GM19467 (cell line): ENCODE data around the gene PARP4.
"Not testable (repeated sequence)": the region's sequence is repeated elsewhere in the genome, so short reads cannot be mapped to it uniquely, and the experiment has no call there.

ENCODE experiments used
- ATAC-seq: cut with Tn5 transposase; IDR thresholded peaks from one replicate; pipeline ENCODE4 v1.9.1; 2021; ENCODE audit warnings: mild to moderate bottlenecking, moderate library complexity; ENCODE audit not compliant: unreplicated experiment

Gene PARP4

DNA sequence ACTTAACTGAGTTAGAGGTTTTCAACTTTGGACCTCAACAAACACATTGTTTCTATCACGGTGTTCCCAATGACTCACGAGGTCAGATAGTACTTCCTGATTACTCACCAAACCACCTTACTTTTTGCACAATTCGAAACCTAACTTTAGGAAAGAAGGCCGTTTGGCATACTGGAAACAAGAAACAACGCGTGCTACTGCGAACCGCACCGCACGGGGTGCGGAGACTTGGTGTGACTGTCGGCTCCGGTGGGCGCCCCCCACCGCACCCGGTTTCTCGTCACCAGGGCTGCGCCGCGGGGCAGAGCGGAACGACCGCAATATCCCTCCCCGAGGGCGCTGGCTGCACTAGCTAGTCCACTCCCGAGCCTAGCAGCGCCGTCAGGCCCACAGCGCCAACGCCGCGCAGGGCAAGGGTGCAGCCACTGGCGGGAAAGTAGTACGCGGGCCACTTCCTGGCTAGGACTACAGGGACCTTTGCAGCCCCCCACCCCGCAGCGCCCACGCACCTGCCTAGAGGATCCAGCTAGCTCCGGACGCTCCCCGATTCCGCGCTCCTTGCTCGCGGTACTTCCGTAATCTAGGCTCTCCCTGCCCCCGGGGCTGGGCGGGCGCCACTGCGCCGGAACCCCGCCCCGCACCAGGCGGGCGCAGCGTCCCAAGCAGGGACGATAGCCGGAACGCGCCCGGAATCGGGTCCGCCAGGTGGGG lies at the start of gene PARP4:
TSS of gene PARP4 (minus strand) at position 582 of the 711 bp plus-strand sequence. CDS start 9,002 bp downstream, outside the sequence.
- peak; percentile 63 for ATAC-seq

DNA sequence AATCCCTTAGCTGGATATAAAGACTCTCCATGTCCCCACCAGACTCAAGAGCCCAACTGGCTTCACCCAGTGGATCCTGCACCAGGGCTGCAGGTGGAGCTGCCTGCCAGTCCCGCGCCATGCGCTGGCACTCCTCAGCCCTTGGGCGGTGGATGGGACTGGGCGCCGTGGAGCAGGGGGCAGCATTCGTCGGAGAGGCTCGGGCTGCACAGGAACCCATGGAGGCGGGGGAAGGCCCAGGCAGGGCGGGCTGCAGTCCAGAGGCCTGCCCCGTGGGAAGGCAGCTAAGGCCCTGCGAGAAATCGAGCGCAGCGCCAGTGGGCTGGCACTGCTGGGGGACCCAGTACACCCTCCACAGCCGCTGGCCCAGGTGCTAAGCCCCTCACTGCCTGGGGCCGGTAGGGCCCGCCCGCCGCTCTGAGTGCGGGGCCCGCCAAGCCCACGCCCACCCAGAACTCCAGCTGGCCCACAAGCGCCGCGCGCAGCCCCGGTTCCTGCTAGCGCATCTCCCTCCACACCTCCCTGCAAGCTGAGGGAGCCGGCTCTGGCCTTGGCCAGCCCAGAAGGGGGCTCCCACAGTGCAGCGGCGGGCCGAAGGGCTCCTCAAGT lies 48.1 kb upstream of the PARP4 start:
- ATAC-seq, result not testable (repeated sequence)

DNA sequence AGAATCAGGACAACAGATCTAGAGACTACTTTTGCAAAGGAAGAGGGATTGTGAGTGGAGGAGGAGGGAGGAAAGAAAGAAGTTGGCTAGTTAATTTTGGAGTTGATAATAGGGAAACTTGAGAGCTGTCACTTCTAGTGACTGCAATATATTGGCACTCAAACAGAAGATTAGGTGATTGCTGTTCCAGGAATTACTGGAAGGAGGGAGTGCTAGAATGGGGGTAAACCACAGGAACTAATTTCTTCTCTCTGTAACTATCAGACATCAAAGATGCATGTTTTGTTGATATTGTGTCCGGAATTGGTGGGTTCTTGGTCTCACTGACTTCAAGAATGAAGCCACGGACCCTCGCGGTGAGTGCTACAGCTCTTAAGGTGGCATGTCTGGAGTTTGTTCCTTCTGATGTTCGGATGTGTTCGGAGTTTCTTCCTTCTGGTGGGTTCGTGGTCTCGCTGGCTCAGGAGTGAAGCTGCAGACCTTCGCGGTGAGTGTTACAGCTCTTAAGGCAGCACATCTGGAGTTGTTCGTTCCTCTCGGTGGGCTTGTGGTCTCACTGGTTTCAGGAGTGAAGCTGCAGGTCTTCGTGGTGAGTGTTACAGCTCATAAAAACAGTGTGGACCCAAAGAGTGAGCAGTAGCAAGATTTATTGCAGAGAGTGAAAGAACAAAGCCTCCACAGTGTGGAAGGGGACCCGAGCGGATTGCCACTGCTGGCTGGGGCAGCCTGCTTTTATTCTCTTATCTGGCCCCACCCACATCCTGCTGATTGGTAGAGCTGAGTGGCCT lies 47.0 kb upstream of the PARP4 start:
- not testable (repeated sequence) for ATAC-seq

DNA sequence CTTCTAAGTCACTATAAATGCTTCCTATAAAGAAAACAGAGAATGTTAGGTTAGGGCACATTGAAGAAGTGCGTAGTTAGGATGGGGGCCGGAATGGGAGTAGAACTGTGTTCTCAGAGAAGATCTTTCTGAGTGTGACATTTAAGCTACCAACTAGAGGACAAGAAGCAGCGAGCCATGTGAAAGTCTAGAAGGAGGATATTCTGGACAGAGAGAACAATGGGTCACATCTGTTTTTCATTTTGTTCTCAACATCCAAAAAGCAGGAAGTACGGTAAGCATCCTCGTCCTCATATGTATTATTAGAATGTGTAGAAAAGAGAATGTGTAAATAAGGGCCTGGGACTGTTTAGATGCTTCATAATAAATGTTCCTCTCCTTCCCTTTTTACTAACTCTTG lies 44.5 kb upstream of the PARP4 start:
- ATAC-seq, result no peak

DNA sequence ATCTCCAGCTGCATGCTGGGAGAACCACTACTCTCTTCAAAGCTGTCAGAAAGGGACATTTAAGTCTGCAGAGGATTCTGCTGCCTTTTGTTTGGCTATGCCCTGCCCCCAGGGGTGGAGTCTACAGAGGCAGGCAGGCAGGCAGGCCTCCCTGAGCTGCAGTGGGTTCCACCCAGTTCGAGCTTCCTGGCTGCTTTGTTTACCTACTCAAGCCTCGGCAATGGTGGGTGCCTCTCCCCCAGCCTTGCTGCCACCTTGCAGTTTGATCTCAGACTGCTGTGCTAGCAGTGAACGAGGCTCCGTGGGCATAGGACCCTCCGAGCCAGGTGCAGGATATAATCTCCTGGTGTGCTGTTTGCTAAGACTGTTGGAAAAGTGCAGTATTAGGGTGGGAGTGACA lies 41.3 kb upstream of the PARP4 start:
- ATAC-seq, result not testable (repeated sequence)

DNA sequence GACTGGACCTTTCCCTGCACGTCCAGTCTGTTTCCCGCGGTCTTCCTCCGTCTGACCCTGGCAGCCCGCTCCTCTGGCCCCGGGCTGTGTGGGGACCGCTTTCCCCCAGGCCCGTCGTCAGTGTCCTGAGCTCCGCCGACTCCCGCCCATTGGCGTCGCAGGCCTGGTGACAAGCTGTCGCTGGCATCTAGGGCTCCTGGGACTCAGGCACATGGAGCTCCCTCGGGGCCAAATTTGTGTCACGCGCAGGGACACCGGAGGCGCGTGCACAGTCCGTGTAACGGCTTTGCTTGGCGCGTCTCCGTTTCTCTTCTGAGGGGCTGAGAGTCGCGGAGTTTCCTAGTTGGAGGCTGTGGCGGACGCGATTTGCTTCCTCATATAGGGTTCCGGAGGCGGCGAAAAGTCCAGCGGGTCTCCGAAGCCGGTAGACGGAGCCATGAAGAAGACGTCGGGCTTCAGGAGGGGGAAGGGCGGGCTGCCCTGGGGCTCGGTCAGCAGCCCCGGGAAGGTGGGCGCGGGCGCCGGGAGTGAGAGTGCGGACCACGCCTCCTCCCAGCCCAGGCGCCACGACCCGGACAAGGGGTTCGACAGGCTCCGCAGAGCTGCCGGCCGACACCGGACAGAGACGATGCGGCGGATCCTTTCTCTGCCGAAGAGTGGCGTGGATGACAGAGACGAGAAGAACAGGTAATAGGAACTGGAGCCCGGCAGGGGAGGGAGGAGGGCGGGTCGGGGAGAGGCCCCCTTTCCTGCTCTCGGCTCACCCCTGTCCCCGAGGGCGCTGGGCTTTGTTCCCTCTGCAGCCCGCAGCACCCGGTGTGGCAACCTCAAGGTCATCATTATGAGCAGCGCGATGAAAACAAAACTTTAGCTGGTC lies 29.1 kb upstream of the PARP4 start:
- not testable (repeated sequence) for ATAC-seq

DNA sequence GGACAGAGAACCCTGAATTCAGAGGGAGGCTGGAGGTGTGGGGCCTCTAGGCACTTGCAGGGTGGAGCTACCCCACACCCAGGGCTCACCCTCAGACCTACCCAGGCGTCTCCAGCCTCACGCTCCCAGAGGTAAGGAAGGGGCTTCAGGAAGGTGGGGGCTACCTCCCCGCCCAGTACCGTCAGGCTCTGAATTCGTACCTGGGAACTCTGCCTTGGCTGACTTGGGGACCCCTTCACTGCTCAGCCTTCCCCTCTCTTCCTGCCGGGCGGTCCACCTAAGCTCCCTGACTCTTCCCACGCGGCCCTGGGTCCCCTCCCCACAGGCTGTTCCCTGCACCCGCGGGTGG lies 28.5 kb upstream of the PARP4 start:
- ATAC-seq, result no peak

DNA sequence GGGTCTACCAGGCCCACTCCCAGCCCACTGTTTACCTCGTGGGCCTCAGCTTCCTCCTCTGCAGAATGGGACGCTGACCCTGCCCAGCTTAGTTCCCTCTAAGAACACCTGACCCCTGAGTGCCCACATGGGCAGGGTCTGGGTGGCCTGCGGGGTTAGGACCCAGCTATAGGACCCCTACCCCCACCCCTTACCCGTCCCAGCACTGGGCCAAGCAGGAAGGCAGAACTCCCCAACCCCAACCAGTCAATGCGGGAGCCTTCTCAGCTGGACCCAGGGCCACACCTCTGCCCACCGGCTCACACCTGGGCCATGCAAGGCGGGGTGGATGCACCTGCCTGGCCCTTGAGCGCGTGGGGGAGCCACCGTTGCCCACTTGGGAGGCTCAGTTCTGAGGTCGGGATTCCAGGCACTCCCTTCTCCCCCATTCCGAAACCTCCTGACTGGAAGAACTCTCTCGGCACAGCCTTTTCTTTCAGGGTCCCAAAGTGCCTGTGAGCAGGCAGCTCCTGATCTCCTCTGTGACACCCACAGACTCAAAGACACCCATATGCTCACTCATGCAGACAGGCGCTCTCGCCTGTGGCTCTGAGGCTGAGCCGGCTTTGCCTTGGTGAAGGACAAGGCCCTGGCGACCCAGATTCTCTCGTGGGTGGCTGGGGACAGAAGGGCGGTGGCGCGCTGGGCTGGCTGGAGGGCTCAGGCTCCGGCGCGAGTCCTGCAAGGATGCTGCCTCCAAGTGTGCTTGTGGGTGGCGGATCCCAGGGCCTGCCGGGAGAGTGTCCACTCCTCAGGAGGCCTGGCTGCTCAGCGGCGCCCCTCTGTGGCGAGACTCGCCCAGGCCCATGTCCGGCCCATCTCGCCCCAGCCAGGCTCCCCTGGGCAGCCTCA lies 27.9 kb upstream of the PARP4 start:
- ATAC-seq, result no peak

DNA sequence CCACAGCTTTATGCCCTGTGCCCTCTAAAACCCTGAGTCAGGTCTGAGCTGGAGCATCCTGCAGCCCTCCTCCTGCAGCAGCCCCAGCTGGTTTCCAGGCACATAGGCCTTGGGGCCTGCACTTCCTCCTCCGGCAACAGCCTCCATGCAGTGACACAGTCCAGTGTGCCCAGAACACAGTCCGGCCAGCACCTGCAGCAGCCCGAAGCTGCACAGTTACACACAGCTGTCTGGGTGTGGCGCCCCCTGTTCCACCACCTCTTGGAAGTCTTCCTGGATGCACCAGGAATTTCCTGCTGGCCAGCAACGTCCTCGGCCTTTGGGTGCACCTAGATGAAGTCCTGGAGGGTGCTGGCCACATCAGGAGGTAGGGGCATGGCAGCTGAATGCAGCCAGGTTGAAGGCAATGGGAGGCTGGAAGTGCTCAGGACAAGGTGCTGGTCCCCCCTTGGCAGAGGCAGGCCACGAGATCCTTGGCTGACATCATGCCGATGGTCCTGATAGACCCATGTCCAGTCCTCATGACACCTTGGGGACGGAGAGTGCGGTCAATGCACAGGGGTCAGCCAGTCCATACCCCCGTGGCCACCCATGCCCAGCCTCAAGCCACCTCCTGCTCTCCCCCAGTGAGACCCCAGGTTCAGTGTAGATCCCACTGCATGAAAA lies 27.1 kb upstream of the PARP4 start:
- ATAC-seq, result no peak

DNA sequence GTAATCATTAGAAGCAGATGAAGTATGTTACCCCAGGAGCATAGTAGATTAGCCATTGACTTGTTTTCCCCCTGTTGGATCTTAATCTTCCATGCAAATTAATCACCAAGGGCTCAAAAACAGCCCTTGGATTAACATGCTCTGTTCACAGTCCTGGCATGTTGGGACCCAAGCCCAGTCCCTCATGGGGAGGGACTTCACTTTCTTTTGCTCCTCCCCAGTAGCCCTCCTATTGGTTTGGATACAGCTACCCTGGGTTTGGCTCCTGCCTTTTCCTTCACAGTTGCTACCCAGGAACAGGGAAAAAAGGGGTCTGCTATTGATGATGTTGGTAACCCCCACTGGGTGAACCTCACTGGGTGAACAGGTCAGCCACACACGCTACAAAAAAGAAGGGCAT lies 16.9 kb upstream of the PARP4 start:
- no peak for ATAC-seq

DNA sequence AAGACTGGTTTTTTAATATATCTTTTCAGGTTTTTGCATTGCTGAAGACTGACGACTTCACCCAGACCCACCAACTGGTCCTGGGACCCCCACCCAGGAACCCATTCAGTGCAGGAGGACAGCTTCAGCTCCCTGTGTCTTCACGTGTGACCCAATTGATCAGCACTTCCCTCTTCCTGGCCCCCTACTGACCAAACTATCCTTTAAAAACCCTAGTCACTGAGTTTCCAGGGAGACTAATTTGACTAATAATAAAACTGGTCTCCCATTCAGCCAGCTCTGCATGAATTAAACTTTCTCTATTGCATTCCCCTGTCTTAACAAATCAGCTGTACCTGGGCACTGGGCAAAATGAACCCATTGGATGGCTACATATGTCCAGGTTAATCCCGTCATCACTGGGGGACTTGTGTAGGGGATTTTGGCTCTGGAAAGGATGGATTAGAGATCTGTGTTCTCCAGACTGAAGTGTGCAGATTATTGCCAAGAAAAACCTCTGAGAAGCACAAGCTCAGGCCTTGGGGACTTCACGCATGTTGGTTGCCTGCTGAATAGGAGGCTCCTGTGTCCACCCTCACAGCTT lies 16.3 kb upstream of the PARP4 start:
- no peak for ATAC-seq

DNA sequence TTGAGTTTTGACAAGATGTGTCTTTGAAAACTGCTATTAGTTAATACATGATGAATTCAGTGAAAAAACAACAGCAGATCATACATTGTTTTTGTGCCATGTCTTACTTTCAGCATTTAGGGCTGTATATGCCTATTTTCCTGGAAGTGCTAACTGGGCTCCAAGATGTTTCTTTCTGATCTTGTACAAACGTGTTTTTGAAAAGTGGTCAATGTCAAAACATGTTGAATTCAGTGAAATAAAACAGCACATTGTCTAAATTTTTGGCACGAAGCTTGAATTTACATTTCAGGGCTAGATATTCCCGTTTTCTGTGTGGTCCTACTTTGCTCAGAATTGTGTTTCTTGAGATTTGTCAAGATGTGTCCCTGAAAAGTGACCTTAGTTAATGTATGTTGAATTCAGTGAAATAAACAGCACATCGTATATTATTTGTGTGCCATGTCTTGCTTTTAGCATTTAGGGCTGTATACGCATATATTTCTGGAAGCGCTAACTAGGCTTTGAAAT lies 14.7 kb upstream of the PARP4 start:
- ATAC-seq, result no peak

DNA sequence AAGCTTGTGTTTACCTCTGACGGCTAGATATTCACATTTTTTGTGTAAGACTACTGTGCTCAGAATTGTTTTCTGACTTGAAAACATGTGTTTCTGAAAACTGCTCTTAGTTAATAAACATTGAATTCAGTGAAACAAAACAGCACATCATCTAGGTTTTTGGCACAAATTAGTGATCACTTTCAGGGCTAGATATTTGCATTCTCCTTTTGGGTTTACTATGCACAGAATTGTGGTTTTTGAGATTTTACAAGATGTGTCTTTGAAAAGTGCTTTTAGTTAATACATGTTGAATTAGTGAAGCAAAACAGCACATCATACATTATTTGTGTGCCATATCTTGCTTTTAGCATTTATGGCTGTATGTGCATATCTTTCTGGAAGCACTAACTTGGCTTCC lies 8.2 kb upstream of the PARP4 start:
- no peak for ATAC-seq

DNA sequence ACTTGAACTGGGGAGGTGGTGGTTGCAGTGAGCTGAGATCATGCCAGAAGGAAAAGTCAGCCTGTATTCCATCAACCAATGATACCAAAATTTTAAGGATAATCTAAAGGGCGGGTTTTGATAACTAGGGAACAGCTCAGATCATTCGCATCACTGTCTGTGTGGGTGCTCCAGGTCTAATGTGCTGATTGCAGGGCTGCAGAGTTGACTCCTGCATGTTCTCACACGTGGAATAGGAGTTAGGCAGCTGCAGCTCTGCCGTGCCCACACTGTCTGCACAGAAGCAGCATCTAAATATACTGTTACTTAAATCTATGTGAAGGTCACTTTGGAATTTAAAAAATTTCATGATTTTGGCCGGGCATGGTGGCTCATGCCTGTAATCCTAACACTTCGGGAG lies 4.3 kb upstream of the PARP4 start:
- no peak for ATAC-seq

DNA sequence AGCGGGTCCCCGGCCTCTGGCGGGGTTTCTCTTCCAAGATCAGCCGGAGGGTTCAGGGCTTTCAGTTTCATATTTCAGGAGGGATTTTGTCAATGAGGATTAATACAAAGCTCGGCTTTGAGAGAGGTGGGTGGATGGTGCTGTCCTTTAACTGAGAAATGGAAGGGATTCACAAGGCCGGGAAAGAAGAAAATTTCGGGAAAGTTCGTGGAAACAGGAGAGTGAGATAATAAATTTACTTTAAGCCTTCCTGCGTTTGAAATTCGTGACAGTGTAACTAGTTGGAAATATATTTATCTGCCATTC lies 283 bp upstream of the PARP4 start:
- no peak for ATAC-seq

DNA sequence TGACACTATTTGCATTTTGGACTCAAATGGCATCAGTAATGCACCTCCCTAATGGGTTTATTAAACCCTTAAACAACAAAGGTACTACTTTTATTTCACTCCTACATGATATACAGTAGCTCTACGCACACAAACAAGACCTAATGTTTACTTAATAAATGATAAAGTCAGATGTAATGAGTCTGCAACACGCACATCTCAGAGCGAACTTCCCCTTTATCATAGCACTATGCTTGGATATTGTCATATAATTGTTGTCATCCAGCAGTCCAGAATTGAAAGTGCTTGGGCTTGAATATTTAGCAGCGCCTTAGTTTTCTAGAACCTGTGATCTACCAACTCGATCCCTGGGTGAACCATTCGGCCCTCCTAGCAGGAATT lies 772 bp downstream of the PARP4 start:
- no peak for ATAC-seq

DNA sequence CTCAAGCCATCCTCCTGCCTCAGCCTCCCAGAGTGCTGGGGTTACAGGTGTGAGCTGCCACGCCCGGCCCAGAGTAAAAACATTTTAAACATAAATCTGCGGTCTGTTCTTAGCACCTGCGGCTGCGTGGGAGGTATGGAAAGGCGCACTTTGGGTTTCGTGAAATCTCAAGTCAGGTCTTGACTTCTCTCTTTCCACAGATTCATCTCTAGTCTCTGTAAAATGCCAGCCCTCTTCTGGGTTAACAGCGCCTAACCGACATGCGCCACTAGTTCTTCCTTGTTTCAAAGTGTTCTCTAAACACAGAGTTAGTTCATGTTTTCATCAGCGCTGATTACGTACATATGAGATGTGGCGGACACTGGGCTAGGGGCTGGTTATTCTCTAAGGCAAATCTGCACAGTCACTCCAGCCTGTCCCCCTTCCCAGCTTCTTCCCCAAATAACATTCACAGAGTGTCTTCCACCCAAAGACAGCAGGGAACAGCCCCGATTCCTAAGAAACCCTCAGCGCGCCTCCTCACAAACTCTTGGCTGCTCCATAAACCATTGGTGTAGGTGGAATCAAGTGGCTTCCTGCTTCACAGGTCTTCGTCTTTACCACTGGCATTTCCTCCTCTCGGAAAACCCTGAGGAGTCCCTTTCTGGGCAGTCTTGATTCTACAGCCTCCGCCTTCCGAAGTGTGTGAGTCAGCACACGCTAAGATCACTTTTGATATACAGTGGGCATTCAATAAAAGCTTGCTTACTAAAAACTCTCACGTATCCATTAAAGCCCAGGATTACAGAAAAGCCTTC lies 1.4 kb downstream of the PARP4 start:
- ATAC-seq, result peak; percentile 38

DNA sequence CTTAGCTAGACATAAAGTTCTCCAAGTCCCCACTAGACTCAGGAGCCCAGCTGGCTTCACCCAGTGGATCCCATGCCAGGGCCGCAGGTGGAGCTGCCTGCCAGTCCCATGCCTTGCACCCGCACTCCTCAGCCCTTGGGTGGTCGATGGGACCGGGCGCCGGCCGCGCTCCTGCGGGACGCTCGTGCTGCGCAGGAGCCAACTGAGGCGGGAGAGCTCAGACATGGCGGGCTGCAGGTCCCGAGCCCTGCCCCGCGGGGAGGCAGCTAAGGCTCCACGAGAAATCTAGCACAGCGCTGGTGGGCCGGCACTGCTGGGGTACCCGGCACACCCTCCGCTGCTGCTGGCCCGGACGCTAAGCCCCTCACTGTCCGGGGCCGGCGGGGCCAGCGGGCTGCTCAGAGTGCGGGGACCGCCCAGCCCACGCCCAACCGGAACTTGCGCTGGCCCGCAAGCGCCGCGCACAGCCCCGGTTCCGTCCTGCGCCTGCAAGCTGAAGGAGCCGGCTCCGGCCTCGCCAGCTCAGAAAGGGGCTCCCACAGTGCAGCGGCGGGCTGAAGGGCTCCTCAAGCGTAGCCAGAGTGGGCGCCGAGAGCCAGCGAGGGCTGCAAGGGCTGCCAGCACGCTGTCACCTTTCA lies 5.8 kb downstream of the PARP4 start:
- no peak for ATAC-seq
